Putamen (tissue), 1 donor: ENCODE results near the gene MLLT10.

Experiments
- DNase-seq: peaks from one replicate; pipeline ENCODE4 v3.0.0-alpha.2; 2016; ENCODE audit warnings: low spot score

MLLT10 gene

DNA sequence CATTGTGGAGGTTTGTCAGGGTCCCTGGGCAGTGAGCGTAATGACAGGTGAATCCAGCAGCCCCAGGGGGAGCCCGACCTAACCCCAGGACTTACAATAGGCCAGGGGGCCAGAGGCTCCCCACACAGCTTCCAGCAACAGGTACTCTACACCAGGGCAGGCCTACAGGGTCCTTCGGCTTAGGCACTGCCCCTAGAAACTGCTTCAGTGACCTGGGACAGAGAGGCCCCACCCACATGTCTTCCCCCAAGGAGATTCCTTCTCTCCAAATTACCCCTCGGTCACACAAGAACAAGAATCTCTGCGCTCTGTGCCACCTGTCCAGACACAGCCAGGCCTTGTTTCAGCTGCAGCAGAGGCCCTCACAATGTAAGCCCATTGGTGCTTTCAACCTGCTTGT, 32.9 kb upstream of the MLLT10 start:
- no peak for DNase-seq

DNA sequence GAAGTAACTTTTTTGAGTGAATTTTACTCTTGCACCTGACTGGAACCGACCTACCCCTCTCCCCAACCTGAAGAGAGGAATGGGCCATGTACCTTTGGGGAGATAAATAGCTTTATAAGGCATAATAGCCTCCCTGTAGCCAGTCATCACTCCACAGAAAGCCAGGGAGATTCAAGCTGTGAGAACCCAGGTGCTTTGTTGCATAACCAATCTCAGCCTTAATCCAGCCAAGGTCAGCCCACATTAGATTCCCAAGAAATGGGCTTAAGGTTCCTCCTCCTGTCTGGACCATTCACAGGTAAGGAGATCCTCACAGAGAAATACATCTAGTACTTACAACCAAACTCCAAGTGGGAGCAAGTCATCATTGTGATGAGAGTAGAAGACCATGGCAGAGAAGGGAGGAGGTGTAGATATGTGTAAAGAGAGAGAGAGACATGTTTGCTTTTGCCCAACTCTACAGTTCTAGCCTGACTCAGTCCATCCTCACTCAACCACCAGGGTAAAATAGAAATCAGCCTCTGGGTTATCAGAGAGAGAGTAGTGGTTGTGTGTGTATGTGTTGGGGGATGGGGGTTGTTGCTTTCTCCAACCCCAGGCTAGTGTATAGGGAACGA, 32.2 kb upstream of the MLLT10 start:
- no peak for DNase-seq

DNA sequence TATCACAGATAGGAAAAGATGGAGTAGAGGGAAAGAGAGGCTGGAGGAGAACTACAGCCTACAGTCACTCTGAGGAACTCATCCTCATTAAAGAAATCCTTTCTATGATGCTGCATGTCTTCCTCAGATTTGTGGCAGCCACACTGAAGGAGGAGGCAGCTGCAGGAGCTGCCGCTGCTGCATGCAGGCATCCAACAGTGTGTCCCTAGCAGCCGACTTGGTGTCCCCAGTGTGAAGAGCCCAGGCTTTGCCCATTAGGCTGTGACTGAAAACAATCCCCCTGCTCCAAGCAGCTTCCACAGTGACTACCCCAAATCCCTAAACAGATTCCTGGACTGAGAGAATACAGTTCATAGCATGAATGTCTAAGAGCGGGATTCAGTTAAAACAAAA, 31.7 kb upstream of the MLLT10 start:
- no peak for DNase-seq

DNA sequence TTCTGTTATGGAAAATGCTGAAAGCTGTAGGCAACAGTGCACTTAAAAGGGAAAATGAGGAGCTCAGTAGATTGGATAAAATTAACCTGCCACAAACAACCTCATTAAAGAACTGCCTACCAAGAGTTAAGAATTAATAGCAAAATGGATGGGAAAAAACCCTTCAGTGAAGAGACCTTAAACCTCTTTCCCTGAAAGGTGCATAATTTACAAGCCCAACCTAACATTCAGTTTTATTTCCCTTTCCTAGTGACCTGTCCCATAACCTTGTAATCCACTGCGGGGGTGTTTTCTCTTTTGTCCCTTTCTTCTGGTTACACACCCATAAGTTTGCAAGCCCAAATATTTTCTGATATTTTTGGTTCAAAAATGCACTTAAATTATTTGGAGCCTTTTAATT, 30.5 kb upstream of the MLLT10 start:
- no peak for DNase-seq

DNA sequence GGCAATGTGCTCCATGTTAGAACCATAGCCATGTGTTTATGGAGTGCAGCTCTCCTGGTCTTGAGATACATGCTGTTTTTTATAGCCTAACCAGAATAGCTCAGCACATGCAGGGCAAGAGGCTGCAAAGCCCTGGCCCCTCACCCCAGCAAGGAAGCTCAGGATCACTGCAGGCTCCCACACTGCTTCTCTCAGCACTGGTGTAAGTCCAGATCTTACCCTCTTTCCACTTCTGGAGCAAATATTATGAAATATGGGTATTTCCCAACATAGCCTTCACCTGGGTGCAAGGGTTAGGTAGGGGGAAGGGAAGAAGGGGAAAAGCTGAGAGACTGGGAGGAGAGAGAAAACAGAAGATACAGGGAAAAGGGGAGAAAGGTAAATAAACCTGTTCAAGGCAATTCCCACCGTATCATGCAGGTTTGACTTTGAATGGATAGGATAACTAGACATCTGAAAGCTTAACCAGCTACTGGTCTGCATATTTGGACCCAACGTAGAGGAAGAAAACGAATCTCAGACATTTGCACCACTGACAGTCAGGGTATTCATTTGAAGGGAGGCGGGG, 28.2 kb upstream of the MLLT10 start:
- no peak for DNase-seq

DNA sequence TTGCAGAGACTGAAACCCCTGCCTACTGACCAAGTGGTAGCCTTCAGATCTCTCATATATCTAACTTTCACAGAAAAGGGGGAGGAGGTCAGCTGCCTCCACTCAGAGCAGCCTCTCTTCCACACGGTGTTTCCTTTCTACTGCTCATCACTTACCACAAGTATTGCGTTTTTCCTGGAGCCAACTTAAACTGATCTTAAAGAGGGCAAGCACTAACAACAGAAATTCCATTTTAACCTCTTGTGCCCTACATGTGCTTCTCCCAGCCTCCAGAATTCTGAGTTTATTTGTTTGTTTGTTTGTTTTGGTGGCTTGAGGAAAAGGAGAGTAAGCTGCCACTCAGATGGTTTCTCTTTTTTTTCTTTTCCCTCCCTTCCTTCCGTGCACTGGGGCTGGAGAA, 27.7 kb upstream of the MLLT10 start:
- no peak for DNase-seq

DNA sequence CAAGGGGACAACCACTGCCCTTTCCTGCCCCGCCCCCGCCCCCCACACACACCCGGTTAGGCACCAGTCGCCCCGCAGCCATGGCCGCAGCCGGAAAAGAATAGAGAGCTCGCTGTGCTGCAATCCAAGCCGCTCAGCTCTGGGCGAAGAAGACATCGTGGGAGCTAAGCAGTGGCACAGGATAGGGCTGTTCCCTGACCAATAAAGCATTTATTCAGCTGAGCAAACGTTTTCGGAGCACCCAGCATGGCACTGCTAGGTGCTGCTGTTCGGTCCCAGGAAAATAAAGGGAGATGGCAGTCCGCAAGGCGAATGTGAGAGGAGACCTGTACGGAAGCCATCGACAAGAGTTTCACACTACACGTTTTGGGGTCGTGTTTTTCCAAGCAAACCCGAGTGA, 26.9 kb upstream of the MLLT10 start:
- DNase-seq = no peak

DNA sequence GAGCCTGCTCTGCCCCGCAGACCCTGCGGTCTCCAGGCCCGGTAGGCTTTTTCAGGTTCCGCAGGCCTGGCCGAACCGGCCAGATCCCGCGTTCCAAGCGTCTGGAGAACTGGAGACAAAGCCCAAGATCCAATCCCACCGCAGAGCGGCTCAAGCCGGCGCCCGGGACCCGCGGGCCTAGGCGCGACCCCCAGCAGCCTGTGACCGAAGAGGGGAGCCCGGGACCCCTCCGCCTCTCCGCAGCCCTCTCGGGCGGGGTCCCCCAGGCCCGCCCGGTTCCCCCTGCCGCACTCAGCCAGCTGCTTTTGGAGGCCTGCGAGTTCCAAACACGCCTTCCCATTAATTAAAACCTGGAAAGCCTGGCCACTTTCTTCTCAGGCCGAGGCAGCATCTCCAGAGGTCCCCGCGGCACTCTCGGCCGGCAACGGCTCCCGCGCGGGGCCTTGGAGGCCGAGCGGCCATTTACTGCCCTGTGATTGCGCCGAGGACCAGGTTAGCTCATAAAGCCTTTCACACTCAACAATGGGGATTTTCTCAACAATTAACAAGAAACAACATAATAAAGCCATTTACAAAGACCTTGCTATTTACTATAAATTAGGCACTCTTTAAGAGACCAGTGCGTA, 25.2 kb upstream of the MLLT10 start:
- DNase-seq = no peak

DNA sequence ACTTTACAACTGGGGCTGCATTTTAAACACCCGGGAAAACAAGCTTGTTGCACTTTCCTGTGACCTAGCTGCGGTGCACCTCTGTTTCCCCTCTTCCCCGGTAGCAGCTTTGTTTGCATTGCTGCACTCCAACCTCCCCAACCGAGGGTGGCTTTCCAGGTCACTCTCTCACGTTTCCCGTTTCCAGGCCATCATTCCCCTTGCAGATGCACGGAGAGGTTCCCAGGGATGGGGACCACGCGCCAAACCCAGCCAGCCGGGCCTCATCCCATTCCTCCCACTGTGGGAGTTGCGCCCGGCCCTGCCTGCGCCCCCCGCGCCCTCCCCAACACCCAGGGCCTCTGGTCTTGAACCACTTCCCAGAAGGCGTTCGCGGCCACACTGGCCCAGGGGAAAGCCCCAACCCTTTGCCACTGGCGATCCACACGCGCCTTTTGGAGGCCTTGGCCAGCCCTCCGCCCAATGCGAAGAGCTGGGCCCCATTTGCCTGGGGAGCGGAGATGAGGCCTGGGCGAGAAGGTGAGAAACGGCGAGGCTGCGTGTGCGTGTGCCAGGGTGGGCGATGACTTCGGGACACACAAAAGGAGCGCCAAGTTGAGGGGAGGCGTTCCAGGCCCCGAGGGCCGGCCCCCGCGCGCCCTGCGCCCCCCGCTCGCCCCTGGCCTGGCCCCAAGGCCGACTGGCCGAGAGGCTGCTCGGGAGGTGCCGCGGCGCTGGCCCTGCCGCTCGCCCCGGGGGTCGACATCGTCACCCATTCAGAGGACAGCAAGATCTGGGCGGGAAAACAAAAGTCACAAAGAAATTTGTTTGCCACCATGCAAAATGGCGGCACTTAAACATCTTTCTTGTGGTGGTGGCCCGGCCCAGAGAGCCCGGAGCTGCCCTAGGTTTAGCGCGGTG, 24.4 kb upstream of the MLLT10 start:
- DNase-seq = no peak

DNA sequence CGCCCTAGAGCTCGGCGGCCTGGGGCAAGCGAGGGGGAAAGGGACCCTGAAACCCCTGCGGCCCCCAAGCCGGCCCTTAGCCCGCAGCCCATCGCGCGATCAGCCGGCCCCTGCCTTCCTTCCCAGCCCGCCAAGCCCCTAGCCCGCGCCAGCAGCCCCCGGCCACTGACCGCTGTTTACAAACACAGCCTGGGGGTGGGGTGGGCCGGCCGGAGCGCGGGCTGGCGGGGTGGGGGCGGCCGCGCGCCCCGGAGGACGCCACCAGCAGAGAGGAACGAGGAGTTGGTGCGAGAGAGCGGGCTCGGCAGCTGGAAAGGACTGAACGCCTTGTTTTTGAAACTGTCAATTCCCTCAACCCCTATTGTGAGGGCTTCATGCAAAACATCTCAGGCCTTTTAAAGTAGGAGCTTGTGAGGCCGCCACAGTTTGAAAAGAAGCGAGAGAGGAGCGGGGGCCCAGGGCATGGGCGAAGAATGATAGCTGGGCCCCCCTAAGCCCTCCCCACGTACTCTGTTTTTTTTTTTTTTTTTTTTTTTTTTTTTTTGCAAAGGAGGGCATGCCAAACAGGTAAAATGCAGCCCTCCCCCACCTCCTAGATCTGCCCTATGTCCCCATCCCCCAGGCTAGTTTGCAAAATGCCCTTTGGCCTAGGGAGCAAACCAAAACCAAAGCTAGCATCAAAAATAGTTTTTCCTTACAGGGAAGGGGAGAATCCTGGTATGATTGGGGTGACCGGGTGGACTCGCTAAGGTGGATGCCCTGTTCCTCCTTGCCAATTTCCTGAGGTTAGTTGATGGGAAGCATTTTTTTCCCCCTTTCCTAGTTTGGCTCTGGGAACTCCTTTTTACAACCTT, 23.6 kb upstream of the MLLT10 start:
- no peak for DNase-seq

DNA sequence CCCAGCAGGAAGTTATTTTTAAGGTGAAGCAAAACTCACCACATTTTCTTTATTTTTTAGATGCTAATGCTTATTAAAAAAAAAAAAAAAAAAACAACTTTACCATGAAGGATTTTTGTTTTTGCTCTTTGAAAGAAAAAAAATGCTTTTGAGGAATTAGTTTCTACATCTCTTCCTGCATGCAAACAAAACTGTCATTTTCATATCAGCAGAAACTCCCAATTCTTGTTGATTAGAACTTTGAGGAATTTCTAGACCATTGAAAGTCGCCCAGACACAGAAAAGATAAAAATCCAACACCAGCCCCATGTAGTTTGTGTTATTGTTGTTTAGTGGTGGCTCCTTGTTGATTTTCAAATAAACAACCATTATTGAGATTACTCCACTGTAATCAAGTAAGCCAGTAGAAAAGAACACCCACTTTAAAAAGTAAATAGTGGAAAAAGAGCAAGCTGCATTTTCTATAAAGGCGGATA, 22.9 kb upstream of the MLLT10 start:
- no peak for DNase-seq

DNA sequence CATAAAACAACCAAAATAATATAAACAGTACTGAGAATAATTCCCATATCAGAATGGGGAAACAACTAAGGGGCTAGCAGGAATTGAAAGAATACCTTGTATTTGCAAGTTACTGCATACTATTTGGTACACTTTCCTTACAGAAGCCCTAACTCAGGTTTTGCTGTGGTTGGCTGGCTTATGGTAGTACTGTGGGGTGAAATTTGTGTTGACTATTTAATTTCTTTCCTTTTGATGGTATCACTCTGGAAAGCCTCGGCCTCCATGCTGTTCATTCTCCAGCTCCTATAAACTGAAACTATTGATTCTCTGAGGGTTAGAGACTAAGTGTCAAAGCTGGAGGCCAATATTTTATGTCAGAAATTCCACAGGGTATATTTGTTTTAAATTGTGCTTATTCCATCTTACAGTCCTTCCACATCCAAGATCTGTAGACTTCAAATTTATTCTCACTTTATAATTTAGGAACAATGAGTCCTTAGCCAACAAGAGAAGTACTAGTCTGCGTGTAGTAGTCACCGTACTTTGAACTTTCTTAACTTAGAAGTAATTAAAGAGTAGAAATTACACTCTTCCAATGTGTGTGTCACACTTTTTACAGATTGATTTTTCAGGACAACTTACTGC, 22.0 kb upstream of the MLLT10 start:
- no peak for DNase-seq

DNA sequence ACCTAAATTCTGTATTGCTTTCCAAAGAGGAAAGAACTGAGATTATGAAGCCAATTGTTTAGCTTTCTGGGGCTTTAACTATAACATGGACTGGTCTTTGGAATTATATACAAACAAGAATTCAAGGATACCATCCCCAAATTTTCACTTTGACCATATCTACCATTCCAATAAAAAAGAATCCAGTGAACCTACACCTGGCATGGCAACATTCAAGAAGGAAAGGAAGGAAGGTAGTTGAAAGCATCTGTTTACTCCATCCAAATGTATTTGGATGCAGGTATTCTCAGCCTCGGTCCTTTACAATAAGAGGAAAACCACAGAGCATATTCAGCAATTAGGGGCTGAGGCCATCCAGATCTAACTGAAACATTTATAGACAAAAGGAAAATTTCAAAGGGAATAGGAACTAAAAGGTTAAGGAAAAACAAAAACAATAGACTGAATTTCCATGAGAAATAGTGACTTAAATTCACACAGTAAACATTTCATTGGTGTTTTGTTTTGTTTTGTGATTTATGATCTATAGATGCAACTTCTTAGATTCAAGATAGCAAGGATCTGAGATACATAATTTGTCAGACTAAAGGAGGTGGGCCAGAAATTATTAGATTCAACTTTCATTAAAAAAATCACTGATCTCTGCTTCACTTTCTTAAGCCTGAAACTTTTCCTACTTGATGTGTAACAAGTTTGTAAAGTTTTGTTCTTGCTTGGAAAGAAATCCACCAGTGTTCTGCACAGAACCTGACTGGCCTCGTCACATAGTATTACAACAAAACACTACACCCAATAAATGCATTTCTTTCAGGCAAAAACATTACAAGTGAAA, 21.2 kb upstream of the MLLT10 start:
- DNase-seq = no peak

DNA sequence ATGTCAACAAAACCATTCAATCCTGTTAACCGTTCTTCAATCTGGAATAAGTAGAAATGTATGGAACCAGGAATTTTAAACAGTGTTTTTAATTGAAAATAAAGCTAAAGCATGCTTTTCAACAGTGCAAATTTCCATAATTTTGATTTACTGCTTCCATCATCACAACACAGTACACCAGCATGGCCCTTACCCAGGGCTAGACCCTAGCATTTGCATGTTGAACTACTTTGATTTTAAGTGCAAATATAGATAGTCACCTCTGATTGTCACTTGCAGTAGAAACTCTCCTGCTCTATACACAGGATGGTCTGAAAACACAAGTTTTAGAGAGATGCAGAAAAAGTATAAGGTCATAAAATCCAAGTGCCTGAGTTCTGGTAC, 20.6 kb upstream of the MLLT10 start:
- no peak for DNase-seq

DNA sequence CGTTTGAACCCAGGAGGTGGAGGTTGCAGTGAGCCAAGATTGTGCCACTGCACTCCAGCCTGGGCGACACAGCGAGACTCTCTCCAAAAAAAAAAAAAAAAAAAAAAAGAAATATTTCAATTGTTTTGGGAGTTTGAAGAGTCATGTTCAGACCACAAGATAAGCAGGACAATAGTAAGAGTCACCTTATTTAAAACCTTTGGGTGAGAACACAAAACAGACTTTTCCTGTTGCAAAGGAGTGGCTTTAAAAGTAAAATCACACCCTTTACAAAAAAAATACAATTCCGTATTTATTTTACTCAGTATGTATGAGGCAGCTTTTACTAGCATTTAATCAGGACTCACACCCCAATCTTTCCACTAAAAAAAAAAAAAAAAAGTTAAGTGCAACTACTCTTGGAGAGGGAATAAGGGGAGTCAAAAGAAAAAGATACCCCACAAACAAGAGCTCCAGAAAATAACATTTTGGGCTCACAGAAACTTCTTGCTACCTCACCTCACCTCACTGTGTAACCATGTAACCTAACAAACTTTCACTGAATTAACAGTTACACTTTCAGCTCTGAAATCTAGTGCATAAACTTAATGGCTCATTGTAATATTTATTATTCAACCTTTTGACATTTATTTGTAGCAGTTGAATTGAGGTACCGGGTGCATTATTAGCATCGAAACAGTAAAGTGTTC, 19.8 kb upstream of the MLLT10 start:
- DNase-seq = no peak

DNA sequence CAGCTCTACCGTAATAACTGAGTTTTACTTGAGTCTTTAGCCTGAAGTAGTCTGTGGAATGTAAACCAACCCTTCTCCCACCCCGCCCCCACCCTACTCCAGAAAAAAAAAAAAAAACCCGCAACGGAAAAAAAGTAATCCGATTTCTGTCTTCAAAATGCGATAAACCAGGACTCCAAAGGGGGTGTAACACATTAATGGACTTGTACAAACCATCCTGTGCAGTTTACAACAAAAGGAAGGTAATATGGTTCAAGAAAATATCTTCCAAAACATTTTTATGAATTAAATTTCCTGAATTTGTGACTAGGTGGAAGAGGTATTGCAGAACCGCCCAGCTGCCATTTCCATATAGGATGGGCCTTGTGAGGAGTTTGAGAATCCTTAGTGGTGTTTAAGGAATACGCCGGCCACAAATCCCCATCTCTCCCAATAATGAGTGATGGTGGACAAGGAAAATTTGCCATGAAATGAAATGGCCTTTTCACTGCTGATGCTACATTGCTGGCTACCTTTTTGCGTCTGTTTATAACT, 19.1 kb upstream of the MLLT10 start:
- no peak for DNase-seq

DNA sequence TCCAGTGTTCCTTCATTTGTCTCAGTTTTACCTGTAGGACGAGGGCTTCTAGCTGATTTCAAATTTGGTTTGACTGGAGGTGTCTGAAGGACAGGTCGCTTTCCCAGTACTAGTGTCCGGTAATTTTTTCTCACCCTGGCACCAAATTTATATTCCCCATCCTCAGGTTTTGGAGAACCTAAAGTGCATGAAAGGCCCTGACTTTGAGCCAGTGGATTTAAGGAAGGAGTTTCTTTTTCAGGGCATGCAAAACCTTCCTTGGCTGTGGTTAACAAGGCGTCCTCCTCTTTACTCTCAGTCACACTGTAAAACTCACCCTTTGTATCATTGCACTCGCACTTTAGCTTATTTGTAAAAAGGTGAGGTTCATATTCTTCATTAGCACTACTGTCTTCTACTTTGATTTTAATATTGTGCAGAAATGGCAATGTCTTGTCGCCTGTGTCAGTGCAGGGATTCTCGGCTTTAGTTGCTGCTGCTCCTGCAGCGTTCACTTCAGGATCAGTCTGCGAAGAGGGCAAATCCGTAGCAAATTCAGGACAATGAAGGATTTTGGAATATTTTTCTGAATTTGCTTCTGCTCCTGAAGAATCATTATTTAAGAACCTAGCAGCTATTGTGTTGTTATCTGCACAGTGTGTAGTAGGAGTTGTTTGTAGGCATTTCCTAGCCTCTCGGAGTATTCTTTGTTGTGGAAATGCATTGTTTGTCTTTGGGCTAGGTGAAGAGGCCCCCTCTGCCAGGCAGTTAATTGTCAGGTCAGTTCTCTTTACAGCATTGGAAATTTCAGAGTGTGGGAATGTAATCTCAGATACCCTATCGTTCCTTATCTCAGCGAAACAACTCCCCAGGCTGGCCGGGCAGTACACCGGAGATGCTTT, 18.4 kb upstream of the MLLT10 start:
- DNase-seq = no peak
